ENCODE measurements around the gene CCDC102A. TPM values are rescaled to one million over a fixed set of nuclear protein-coding genes. Genes with fewer than 3 reads are reported as not detected.

Gene CCDC102A
- total and polyA plus RNA-seq, 9 of the 15 experiments (the other 6 are each of a cell fraction or from before 2014, with no cell fraction given), result 0.03 to 4.9 (median 1.4) TPM

DNA sequence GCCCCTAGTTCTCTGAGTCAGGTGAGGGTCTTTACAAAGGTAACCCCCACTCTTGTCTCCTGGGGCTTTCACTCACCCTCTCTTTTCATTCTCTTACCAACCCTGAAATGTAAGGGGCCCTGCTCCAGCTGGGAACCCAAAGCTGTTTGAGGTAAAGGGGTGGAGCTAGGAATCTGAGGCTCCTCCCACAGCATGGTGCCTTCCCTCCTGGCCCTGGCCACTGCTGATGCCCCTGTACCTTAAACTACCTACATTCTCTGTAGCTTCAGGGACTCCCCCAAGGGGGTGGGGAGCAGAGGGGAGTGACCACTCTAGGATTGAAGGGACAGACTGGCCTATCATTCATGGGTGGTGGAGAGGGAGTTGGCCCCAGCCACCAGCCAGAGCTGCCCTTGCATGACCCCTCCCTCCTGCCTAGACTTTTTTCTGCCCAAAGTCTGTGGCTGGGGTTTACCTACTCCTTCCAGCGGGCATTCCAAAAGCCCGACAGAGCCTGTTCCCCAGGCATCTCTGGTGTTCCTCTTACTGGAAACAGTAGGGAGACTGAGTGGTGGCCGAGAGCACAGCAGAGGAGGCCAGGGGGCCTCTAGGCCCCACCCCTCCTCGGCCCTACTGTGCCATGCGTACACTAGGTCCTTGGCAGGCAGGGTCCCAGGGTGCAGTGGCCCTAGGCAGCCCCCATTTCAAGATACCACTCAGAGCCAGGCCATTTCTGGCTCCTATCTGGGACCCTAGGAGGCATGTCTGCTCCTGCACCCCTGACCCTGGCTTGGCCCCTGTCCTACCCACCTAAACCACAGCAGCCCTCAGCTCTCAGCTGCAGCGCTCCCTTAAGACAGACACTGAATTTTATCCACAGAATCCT is 59.6 kb downstream of the CCDC102A start (continued):
- TF ChIP-seq, protein P1, sequence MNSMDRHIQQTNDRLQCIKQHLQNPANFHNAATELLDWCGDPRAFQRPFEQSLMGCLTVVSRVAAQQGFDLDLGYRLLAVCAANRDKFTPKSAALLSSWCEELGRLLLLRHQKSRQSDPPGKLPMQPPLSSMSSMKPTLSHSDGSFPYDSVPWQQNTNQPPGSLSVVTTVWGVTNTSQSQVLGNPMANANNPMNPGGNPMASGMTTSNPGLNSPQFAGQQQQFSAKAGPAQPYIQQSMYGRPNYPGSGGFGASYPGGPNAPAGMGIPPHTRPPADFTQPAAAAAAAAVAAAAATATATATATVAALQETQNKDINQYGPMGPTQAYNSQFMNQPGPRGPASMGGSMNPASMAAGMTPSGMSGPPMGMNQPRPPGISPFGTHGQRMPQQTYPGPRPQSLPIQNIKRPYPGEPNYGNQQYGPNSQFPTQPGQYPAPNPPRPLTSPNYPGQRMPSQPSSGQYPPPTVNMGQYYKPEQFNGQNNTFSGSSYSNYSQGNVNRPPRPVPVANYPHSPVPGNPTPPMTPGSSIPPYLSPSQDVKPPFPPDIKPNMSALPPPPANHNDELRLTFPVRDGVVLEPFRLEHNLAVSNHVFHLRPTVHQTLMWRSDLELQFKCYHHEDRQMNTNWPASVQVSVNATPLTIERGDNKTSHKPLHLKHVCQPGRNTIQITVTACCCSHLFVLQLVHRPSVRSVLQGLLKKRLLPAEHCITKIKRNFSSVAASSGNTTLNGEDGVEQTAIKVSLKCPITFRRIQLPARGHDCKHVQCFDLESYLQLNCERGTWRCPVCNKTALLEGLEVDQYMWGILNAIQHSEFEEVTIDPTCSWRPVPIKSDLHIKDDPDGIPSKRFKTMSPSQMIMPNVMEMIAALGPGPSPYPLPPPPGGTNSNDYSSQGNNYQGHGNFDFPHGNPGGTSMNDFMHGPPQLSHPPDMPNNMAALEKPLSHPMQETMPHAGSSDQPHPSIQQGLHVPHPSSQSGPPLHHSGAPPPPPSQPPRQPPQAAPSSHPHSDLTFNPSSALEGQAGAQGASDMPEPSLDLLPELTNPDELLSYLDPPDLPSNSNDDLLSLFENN (IDR thresholded peaks at IDR 0.05; ENCODE audit: low read depth in 2 of 2, low read length in 2 of 2), result no peak
- TF ChIP-seq SUPT5H (IDR thresholded peaks at IDR 0.05), result no peak
- TF ChIP-seq DIDO1 (tag; IDR thresholded peaks at IDR 0.05; ENCODE audit: low read depth), result no peak

DNA sequence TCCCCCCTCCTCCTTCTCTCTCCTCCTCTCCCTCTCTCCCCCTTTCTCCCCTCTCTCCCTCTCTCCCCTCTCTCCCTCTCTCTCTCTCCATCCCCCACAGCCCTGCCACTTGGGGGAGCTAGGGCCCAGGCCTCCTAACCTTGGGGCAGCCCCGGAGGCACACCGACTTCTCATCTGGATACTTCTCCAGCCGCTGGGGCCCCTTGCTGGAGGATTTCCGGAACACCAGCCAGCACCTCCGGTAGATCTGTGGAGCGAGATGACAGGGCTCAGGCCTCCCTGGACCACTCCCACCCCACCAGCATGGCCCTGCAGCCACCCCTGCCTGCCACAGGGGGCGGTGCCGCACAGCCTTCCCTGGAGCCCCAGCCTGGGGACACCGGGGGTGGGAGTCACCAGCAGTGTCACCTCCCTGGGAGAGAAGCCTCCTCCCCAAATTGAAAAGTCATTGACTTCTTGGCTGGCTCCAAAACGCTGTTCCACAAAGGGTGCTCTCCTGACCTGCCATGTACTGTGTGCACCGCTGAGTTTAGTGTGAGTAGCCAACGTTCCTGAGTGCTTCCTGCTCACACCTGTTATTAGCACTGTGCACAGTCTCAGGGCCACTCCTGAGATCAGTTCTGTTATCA is 60.5 kb downstream of the CCDC102A start:
- Histone ChIP-seq H3K36me3 (ENCODE audit: control insufficient read depth, insufficient read depth, low read length) (peaks cover 31% of the 10 kb centered on the region), H3K9me3 (replicated peaks; ENCODE audit: control insufficient read depth, insufficient read depth, low read depth, low read length) (no peaks in the 10 kb centered on the region), H3K79me2 (ENCODE audit: control insufficient read depth, insufficient read depth, low read length) (no peaks in the 10 kb centered on the region), H3K27ac (ENCODE audit: extremely low read depth, low read depth, low read length) (no peak overlapping the region), H2AFZ (ENCODE audit: low read depth, low read length) (peak overlapping the region; percentile 74), H3K9me1 (ENCODE audit: control insufficient read depth, insufficient read depth, low read length) (no peaks in the 10 kb centered on the region), H3K4me1 (replicated peaks in 1 of 2; ENCODE audit: control insufficient read depth in 2 of 2, insufficient read depth in 2 of 2, low read length in 2 of 2) (peaks cover 21 to 46% of the 10 kb centered on the region in 2 experiments), H4K20me1 (replicated peaks; ENCODE audit: control insufficient read depth, insufficient read depth, low read length) (0 out of 2 replicates have a peak, but pooled peaks cover under 1% of the 10 kb centered on the region), H3K27me3 (ENCODE audit: control insufficient read depth in 2 of 2, insufficient read depth in 2 of 2, low read length in 2 of 2) (no peaks in the 10 kb centered on the region), H3K4me2 (ENCODE audit: insufficient read depth, low read length) (peak overlapping the region; percentile 64), H3K9ac (ENCODE audit: insufficient read depth in 1 of 2, low read depth in 2 of 2, low read length in 2 of 2) (peak overlapping the region; percentile 4 to 45; a peak in 2 of 4 replicates), H3K4me3 (no peak overlapping the region)
- no TSS peak for BruUV-seq (replicated peaks)
- ChIA-PET CTCF (ENCODE audit: low intra/inter-chr PET ratio) (interaction anchor here (0.6 to 2.0 kb wide), 2 partner anchors 44 to 143 kb away, joined by 4 to 21 read pairs; no protein-coding TSS in a partner anchor), POLR2A (interaction anchor here (1.0 kb wide), 1 partner anchor 181 kb away, joined by 3 read pairs; no protein-coding TSS in a partner anchor)
- intact Hi-C loops (cut with micrococcal nuclease) (loop anchor here (1.0 kb wide), 1 partner anchor 43 kb away; no protein-coding TSS in a partner anchor), in situ Hi-C loops (cut with MboI) (loop anchor here (5.0 kb wide), 1 partner anchor 41 kb away; no protein-coding TSS in a partner anchor)
- FAIRE-seq (peak; percentile 92), ATAC-seq (peak; percentile 96), DNase-seq (ENCODE audit: extremely low read depth in 1 of 4, low spot score in 3 of 4) (peak; percentile 88 to 92 (median 91))
- WGBS (ENCODE audit: insufficient coverage, low coverage, missing lambda C conversion rate), result 5% methylated on average over 11 of the region's 12 CpGs
- TF ChIP-seq KLF13 (tag; IDR thresholded peaks at IDR 0.05; ENCODE audit: borderline replicate concordance, low read depth) (0 out of 2 replicates have a peak, but pooled peaks have one; percentile 58), BHLHE40 (IDR thresholded peaks at IDR 0.05; ENCODE audit: low read length) (peak; percentile 47; the same call in 1 of the 2 replicates), ARHGAP35 (IDR thresholded peaks at IDR 0.05; ENCODE audit: partially characterized antibody) (no peak)

Measured in K562 (cell line).